Measurements from ENCODE around the gene FRAS1.
A peak's percentile ranks its signal among the peaks of the same experiment; 100 is the strongest.
"Not testable (repeated sequence)": the region's sequence is repeated elsewhere in the genome, so short reads cannot be mapped to it uniquely, and the experiment has no call there.

Gene FRAS1

DNA sequence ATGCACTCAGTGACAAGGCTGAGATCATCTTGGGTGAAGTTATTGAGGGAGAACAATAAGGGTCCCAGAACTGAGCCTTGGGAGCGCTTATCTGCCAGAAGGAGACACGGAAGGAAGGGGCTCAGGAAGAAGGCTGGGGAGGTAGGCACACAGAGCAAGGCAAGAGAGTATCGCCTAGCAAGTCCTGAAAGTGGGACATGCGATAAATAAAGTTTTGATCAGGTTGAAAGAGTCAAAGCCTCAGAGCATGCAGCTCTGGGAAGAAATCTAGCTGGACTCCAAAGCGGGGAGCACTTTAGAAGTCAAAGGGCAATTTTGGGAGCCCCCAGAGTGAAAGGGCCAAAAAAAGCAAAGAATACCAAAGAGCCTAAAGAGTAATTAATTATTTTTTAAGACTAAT, 476.7 kb downstream of the FRAS1 start:
- H3K4me1 Mint-ChIP-seq (ENCODE audit: low read depth) = no peaks in the 10 kb centered on the region
- no peak overlapping the region for H3K4me3 Mint-ChIP-seq
- no peaks in the 10 kb centered on the region for H3K36me3 Mint-ChIP-seq (ENCODE audit: low read depth)
- no peak overlapping the region for H3K27ac Mint-ChIP-seq
- H3K27me3 Mint-ChIP-seq = no peaks in the 10 kb centered on the region
- intact Hi-C loops (cut with micrococcal nuclease) = no loop called here
- H3K9me3 Mint-ChIP-seq = no peaks in the 10 kb centered on the region

DNA sequence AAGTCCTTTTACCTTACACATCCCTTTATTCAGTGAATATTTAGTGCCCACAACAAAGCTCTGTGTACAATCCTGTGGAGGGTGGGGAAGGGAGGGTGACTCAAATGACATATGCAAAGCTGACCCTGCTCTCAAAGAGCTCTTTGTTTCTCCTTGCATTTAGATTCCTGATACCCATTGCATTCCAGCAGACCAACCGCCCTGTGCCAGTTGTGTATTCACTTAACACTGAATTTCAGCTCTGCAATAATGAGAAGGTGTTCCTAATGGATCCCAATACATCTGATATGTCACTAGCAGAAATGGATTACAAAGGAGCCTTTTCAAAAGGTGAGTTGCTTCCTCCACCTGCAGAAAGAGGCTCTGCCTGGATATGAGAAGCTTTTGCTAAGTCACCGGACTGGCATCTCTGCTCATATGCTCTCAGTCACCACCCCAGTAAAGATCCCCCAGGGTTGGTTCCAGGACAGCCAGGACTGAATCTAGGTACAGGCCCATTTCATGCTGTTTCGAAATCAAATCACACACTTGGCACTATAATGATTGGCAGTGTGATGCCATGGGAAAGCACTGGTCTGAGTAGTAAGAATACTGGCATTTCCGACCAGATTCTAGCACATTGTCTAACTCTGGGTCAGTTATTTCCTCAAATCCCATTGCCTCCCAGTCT, 477.3 kb downstream of the FRAS1 start:
- no peak overlapping the region for H3K4me3 Mint-ChIP-seq

DNA sequence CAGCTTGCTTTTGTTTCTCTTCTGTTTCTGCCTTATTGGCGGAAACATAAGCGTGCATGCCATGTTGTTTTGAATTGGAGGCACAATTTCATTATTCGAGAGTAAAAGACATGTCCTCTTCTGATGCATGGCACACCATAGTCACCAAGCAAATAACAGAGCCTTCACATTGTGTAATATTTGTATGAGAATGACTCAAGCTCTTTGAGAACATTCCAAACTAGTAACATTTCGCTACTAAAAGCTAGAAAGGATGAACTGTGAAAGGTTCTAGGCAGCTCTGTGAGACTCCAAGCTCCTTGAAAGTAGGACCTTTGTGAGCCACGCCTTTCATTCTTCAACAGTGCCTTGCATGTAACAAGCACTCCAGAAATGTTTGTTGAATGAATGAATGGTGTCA, 485.2 kb downstream of the FRAS1 start:
- H3K27ac Mint-ChIP-seq = no peak overlapping the region
- no peaks in the 10 kb centered on the region for H3K4me1 Mint-ChIP-seq (ENCODE audit: low read depth)
- H3K36me3 Mint-ChIP-seq (ENCODE audit: low read depth) = no peaks in the 10 kb centered on the region
- no peaks in the 10 kb centered on the region for H3K9me3 Mint-ChIP-seq
- intact Hi-C loops (cut with micrococcal nuclease) = no loop called here
- H3K4me3 Mint-ChIP-seq = no peak overlapping the region
- peaks cover 3% of the 10 kb centered on the region for H3K27me3 Mint-ChIP-seq

More for the DNA sequence above, 477.3 kb downstream of the FRAS1 start:
- no peaks in the 10 kb centered on the region for H3K36me3 Mint-ChIP-seq (ENCODE audit: low read depth)
- H3K9me3 Mint-ChIP-seq = no peaks in the 10 kb centered on the region
- H3K4me1 Mint-ChIP-seq (ENCODE audit: low read depth) = no peaks in the 10 kb centered on the region
- no peaks in the 10 kb centered on the region for H3K27me3 Mint-ChIP-seq
- intact Hi-C loops (cut with micrococcal nuclease) = no loop called here
- no peak overlapping the region for H3K27ac Mint-ChIP-seq

DNA sequence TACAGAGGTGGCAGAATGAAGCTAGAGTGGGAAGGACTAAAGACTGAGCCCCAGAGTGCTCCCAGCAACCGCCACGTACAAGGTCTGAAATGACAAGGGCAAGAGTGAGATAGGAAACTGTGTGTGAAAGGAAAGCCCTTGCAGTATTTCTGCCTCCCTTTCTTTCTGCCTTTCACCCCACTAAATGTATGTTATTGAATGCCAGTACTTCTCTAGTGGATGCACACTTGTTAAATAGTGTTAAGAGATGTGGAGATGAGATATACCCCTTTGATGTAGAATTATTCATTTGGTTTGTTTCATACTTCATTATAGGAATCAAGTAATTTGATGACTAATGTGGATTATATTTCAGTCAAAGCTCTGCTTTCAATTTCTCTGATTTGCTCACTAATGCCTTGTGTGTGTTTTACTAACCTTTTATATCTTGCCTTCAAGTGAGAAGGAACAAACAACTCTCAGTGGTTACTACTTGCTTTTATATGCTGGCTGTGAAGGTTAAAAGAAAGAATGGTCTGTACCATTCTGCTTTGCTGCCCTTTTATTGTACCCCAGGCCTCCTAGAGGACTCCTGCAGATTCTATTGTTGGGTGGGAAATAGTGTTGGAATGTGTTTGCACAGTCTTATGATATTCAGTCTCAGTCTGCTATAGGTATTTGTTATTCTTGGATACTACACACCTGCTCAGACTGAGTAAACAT, 486.5 kb downstream of the FRAS1 start:
- Mint-ChIP-seq H3K36me3 (ENCODE audit: low read depth) (no peaks in the 10 kb centered on the region), H3K27me3 (peaks cover 3% of the 10 kb centered on the region), H3K4me1 (ENCODE audit: low read depth) (no peaks in the 10 kb centered on the region), H3K9me3 (no peaks in the 10 kb centered on the region), H3K27ac (no peak overlapping the region), H3K4me3 (no peak overlapping the region)
- intact Hi-C loops (cut with micrococcal nuclease) = no loop called here

DNA sequence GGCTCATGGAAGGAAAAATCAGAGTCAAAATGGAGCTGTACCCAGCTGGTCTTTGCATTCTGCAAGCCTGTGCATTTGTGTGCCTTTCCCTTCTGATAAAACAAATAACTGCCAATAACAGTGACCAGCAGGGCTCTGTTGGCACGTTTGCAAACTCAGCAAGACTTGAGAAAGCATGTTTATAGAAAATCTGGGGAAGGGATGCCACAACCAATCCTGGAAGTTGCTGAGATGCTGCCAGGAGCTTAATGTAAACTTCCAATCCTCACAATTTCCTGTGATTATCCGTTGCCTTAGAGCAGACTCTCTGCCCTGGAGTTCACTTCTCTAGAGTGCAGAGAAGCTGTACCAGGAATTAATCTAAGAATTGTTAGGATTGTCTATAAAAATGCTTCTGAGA, 487.6 kb downstream of the FRAS1 start:
- H3K27me3 Mint-ChIP-seq = peaks cover 4% of the 10 kb centered on the region
- H3K9me3 Mint-ChIP-seq = no peaks in the 10 kb centered on the region
- no peaks in the 10 kb centered on the region for H3K4me1 Mint-ChIP-seq (ENCODE audit: low read depth)
- intact Hi-C loops (cut with micrococcal nuclease) = no loop called here
- no peak overlapping the region for H3K27ac Mint-ChIP-seq
- no peaks in the 10 kb centered on the region for H3K36me3 Mint-ChIP-seq (ENCODE audit: low read depth)
- H3K4me3 Mint-ChIP-seq = no peak overlapping the region

DNA sequence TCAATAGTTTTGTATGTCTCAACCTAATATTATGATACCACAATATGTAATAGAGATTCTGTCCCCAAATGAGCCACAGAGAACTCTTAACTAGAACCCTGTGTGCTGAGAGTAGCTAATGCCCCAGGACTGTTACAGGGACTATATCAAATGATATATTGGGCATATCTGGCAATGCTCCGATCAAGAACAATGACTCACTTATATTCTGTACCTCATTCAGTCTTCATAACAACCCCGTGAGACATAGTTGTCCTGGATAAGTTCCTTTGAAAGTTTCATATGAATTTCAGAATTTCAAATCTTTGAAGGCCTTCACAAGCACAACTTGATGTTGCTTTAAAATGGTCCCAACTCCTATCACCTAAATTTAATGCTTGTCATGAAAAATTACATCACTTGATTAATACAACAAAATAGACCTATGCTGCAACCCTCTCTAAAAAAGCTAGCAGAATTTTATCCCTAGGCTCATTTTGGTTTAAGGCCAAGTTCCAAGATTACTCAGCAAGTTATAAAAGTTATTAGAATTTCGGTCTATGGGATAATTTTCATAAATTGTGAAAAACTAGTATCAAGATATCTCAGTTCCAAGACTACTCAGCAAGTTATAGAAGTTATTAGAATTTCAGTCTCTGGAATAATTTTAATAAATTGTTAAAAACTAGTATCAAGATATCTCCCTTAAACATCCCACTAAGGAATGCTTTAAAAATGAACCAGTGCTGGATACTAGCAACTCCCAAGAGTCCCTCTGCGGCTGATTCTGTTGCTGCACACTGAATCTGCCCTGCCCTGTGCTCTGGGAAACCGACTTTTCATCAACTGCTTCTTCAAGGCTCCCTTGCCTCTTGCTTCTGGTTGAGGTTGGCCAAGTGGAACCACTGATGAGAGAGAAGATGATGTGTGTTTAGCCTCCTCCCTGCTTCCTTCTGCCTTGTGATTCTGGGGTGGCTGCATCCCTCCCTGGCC, 488.4 kb downstream of the FRAS1 start:
- intact Hi-C loops (cut with micrococcal nuclease) = no loop called here
- Mint-ChIP-seq H3K27ac (no peak overlapping the region), H3K4me1 (ENCODE audit: low read depth) (no peaks in the 10 kb centered on the region), H3K9me3 (no peaks in the 10 kb centered on the region), H3K36me3 (ENCODE audit: low read depth) (no peaks in the 10 kb centered on the region), H3K4me3 (no peak overlapping the region), H3K27me3 (peaks cover 12% of the 10 kb centered on the region)

DNA sequence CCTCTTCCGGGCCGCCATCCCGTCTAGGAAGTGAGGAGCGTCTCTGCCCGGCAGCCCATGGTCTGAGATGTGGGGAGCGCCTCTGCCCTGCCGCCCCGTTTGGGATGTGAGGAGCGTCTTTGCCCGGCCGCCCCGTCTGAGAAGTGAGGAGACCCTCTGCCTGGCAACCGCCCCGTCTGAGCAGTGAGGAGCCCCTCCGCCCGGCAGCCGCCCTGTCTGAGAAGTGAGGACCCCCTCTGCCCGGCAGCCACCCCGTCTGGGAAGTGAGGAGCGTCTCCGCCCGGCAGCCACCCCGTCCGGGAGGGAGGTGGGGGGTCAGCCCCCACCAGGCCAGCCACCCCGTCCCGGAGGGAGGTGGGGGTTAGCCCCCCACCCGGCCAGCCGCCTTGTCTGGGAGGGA, 490.8 kb downstream of the FRAS1 start:
- intact Hi-C loops (cut with micrococcal nuclease); H3K9me3 Mint-ChIP-seq; H3K36me3 Mint-ChIP-seq (ENCODE audit: low read depth); H3K4me3 Mint-ChIP-seq; H3K27ac Mint-ChIP-seq: not testable (repeated sequence)
- Mint-ChIP-seq H3K27me3 (peaks cover 22% of the 10 kb centered on the region), H3K4me1 (ENCODE audit: low read depth) (peaks cover 13% of the 10 kb centered on the region)

DNA sequence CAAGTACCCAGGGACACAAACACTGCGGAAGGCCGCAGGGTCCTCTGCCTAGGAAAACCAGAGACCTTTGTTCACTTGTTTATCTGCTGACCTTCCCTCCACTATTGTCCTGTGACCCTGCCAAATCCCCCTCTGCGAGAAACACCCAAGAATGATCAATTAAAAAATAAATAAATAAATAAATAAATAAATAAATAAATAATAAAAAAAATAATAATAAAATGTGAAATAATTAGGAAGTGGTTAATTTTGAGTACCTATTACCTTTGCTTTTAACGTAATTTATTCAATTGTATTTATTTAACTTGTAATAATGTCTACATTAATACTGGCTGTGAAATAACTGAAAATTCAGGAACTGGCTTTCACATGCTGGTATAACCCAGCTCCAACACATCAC, 491.8 kb downstream of the FRAS1 start:
- intact Hi-C loops (cut with micrococcal nuclease); H3K36me3 Mint-ChIP-seq (ENCODE audit: low read depth); H3K27ac Mint-ChIP-seq; H3K4me3 Mint-ChIP-seq; H3K9me3 Mint-ChIP-seq: not testable (repeated sequence)
- Mint-ChIP-seq H3K27me3 (peaks cover 22% of the 10 kb centered on the region), H3K4me1 (ENCODE audit: low read depth) (peaks cover 13% of the 10 kb centered on the region)

DNA sequence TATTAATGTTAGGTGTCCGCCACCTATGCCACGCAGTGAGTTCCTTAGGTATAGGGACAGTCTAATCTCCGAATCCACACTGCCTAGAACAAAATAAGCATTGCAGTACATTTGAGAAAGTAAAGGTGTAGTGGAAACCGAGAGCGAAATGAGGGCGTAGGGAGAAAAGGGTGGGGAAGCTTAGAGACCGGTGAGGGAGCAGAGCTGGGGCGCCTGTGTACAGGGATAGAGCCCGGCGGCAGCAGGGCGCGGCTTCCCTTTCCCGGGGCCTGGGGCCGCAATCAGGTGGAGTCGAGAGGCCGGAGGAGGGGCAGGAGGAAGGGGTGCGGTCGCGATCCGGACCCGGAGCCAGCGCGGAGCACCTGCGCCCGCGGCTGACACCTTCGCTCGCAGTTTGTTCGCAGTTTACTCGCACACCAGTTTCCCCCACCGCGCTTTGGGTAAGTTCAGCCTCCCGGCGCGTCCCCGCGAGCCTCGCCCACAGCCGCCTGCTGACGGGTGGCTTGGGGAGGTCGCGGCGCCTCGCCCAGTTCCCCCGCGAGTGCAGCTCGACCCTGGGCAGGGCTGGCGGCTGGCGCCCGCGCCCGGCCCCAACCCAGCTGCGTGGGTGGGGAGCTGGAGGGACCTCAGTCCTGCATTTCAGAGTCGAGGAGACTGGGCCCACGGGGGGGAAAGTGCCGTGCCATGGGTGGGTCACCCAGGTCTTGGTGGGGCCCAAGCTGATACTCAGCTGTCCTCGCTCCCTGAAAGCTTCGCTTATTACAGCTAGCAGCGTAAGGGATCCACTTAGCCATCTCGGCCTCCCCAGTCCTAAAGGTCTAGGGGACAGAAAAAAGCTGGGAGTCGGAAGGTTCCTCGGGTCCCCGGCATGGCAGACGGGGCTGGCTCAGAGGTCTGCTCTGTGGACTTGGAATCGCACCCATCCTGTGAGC, 494.6 kb downstream of the FRAS1 start, which contains the start of gene ANXA3:
TSS of gene ANXA3 (plus strand) at position 351 of the 932 bp plus-strand sequence. CDS start 2,704 bp downstream, outside the sequence.
- intact Hi-C loops (cut with micrococcal nuclease) = no loop called here
- peaks cover 13% of the 10 kb centered on the region for H3K4me1 Mint-ChIP-seq (ENCODE audit: low read depth)

DNA sequence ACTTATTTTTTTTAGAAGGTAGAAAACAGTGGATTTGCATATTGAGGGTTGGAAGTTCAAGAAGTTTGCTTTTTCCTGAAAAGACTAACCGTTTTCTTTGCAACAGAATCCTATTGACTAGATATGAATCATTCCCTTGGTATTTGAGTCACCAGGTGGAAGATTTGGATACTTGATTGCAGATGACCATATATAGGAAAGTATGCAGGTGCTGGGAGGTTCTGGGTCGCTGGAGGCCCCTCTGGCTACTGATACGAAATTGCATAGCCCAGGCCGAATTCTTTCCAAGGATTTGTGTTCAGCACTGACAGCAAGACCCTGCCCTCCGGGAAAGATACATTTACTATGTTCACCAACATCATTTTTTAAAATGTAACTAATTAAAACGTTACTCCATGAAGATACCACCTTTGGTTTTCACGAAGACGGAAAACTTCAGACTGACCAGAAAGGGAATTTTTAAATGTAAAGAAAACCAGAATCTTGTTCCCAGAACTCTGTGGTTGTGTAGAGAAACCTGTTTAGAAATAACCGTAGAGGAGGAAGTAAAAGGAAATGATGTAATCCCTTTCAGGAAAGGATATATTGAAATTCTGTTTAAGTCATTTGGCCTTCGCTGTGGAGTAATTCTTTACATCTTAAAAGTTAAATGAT, 495.4 kb downstream of the FRAS1 start:
- Mint-ChIP-seq H3K9me3 (no peaks in the 10 kb centered on the region), H3K4me3 (no peak overlapping the region), H3K36me3 (ENCODE audit: low read depth) (no peaks in the 10 kb centered on the region), H3K27ac (no peak overlapping the region), H3K4me1 (ENCODE audit: low read depth) (peaks cover 13% of the 10 kb centered on the region), H3K27me3 (peaks cover 20% of the 10 kb centered on the region)
- intact Hi-C loops (cut with micrococcal nuclease) = no loop called here

More for the DNA sequence above, 494.6 kb downstream of the FRAS1 start, which contains the start of gene ANXA3:
- H3K27ac Mint-ChIP-seq = no peak within 1 kb of the TSS
- H3K27me3 Mint-ChIP-seq = peaks cover 20% of the 10 kb centered on the region
- no peaks in the 10 kb centered on the region for H3K9me3 Mint-ChIP-seq
- peak within 1 kb of the TSS; percentile 74 for H3K4me3 Mint-ChIP-seq
- no peaks in the 10 kb centered on the region for H3K36me3 Mint-ChIP-seq (ENCODE audit: low read depth)

DNA sequence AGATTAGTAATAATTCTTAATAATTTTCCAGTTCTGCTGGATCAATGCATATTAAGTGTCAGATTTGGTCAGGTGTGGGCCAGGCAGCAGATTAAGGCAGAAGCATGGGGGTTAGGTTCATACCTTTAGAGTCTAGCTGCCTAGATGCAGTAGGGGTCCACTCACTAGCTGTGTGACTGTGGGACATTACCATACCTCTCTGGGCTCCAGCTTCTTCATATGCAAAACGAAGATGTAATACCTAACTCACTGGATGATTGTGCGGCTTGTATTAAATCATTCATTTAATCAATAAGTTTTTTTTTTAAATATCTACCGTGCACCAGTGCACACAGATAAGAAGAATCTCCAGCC, 495.9 kb downstream of the FRAS1 start:
- H3K36me3 Mint-ChIP-seq (ENCODE audit: low read depth) = no peaks in the 10 kb centered on the region
- peaks cover 13% of the 10 kb centered on the region for H3K4me1 Mint-ChIP-seq (ENCODE audit: low read depth)
- H3K9me3 Mint-ChIP-seq = no peaks in the 10 kb centered on the region
- no peak overlapping the region for H3K4me3 Mint-ChIP-seq
- H3K27ac Mint-ChIP-seq = no peak overlapping the region
- intact Hi-C loops (cut with micrococcal nuclease) = no loop called here
- H3K27me3 Mint-ChIP-seq = peaks cover 20% of the 10 kb centered on the region

DNA sequence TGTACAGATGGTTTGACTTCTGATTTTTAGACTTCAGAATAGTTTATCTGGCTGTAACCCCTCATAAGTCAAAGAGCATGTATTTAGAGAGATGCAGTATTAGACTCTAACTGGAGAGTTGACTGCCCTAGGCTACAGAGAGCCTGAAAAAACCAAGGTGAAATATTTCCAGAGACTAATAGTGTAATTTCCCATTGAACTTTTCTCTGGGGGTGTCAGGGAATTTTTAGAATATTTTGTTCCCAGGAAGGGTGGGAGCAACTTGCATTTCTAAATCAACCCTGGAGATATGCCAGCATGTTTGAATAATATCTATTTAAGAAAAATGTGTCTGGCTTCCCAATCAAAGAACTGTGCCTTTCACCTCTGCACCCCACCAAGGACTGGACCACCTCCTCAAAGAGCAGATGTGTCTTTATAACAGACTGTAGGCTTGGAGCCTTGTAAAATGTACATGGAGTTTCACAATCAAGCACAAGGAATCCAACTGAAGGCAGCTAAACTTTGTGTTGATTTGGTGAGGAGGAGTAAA, 496.5 kb downstream of the FRAS1 start:
- Mint-ChIP-seq H3K27me3 (peaks cover 20% of the 10 kb centered on the region), H3K4me1 (ENCODE audit: low read depth) (peaks cover 13% of the 10 kb centered on the region), H3K4me3 (no peak overlapping the region), H3K36me3 (ENCODE audit: low read depth) (no peaks in the 10 kb centered on the region), H3K9me3 (no peaks in the 10 kb centered on the region), H3K27ac (no peak overlapping the region)
- intact Hi-C loops (cut with micrococcal nuclease) = no loop called here

DNA sequence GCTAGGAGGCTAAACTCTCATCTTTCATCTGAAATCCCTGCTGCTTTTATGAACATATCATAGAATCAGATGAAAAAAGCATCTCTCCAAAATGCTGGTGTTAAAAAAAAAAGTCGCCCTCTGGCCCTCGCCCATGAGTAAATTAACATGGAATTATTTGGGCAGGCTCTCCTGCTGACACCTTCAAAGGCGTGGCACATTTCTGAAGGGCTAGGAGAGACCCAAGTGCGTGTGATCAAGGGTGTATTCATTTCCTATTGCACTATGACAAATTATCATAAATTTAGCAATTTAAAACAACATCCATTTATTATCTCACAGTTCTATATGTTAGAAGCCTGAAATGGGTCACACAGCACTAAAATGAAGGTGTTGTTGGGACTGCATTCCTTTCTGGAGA, 499.5 kb downstream of the FRAS1 start:
- Mint-ChIP-seq H3K27ac (no peak overlapping the region), H3K36me3 (ENCODE audit: low read depth) (no peaks in the 10 kb centered on the region), H3K27me3 (no peaks in the 10 kb centered on the region), H3K9me3 (no peaks in the 10 kb centered on the region), H3K4me3 (no peak overlapping the region), H3K4me1 (ENCODE audit: low read depth) (peaks cover 4% of the 10 kb centered on the region)
- intact Hi-C loops (cut with micrococcal nuclease) = no loop called here

Measured in dendritic cell treated with granulocyte-macrophage colony-stimulating factor and Interleukin-4, amounts not matched to agents 40 ng/mL and 50 ng/mL, for 4 days (primary cell).